ENCODE data around the gene BRD2.

Gene BRD2

DNA sequence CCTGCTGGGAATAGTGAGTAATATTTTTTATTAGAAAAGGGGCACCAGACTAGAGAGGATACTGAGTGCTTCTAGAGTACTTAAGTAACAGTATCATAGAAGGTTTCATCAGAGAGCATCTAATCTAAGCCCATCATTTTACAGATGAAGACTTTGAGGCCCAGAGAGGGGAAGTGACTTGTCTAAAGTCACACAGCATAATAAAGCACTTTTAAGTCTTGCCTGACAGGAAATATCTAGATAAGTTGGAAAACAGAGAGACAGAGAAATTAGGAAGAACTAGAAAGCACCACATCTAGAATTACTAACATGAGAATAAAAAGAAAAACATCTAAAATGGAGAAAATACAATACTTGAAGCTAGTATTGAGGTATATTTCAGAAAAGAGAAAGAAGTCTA is 21.5 kb upstream of the BRD2 start:
- Histone ChIP-seq H3K27ac (ENCODE audit: low read length) (no peak overlapping the region), H3K4me1 (ENCODE audit: low read length) (peaks cover 24% of the 10 kb centered on the region), H3K9me3 (replicated peaks; ENCODE audit: insufficient read depth, low read length) (no peaks in the 10 kb centered on the region), H3K79me2 (ENCODE audit: low read length) (no peaks in the 10 kb centered on the region), H3K27me3 (replicated peaks; ENCODE audit: insufficient read depth, low read length) (0 out of 2 replicates have a peak, but pooled peaks cover 2% of the 10 kb centered on the region), H3K4me2 (ENCODE audit: low read depth, low read length) (no peak overlapping the region), H3F3A (ENCODE audit: insufficient read depth, low read length) (peaks cover 20% of the 10 kb centered on the region), H2AFZ (ENCODE audit: low read length) (no peak overlapping the region), H3K36me3 (replicated peaks; ENCODE audit: insufficient read depth, low read length) (no peaks in the 10 kb centered on the region), H4K20me1 (ENCODE audit: insufficient read depth, low read length) (no peaks in the 10 kb centered on the region), H3K9me2 (replicated peaks; ENCODE audit: insufficient read depth, low read length) (no peaks in the 10 kb centered on the region), H3K9ac (ENCODE audit: low read length) (no peak overlapping the region), H3K4me3 (ENCODE audit: low read length) (no peak overlapping the region)
- TF ChIP-seq EZH2 (optimal IDR thresholded peaks at IDR 0.05; ENCODE audit: low read depth, low read length) (no peak), EZH2phosphoT487 (IDR thresholded peaks at IDR 0.05; ENCODE audit: low read length) (no peak)
- TF ChIP-seq, protein P1, sequence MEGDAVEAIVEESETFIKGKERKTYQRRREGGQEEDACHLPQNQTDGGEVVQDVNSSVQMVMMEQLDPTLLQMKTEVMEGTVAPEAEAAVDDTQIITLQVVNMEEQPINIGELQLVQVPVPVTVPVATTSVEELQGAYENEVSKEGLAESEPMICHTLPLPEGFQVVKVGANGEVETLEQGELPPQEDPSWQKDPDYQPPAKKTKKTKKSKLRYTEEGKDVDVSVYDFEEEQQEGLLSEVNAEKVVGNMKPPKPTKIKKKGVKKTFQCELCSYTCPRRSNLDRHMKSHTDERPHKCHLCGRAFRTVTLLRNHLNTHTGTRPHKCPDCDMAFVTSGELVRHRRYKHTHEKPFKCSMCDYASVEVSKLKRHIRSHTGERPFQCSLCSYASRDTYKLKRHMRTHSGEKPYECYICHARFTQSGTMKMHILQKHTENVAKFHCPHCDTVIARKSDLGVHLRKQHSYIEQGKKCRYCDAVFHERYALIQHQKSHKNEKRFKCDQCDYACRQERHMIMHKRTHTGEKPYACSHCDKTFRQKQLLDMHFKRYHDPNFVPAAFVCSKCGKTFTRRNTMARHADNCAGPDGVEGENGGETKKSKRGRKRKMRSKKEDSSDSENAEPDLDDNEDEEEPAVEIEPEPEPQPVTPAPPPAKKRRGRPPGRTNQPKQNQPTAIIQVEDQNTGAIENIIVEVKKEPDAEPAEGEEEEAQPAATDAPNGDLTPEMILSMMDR (IDR thresholded peaks at IDR 0.05; ENCODE audit: low read length), result no peak
- no peak for DNase-seq

DNA sequence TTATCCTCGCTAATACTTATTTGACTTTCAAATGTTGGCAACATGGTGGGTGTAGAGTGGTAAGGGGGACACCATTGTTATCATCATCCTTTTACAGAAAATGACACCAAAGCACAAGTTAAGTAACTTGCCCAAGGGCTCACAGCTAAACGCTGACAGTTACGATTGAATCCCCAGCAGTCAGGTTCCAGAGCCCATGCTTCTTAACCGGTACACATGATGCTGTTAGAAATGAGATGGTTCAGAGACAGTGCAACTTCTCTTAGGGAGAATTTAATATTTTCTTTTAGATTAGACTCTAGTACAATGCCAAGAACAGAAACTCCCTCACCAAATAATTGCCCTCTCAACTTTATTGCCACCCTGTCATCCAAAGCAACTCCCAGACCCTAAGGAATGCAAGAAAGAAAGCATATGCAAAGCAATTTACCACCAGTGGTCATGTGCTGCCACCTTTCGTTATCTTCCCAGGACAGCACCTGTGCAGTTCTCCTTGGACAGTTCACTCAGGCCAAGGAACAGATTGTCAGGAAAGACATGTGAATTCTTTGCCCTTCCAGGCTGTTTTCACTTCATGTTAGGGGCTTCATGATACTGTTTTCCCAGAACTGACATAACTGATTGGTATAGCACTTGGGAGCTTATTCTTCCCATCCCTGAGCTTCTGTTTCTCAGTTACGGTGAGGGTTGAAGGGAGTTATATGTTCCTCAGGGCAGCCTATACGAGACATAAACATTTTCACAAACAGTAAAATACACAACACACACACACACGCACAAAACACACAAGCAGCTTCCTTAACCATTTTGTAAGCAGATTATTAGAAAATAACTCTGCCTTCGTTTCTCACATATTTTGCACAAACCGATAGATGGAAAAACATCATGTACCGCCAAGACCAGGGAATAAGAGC is 20.6 kb upstream of the BRD2 start:
- DNase-seq, result peak; percentile 35
- Histone ChIP-seq H4K20me1 (ENCODE audit: insufficient read depth, low read length) (no peaks in the 10 kb centered on the region), H3F3A (ENCODE audit: insufficient read depth, low read length) (peaks cover 20% of the 10 kb centered on the region), H3K9ac (ENCODE audit: low read length) (no peak overlapping the region), H2AFZ (ENCODE audit: low read length) (no peak overlapping the region), H3K79me2 (ENCODE audit: low read length) (no peaks in the 10 kb centered on the region; the same call in 1 of the 2 replicates), H3K36me3 (replicated peaks; ENCODE audit: insufficient read depth, low read length) (no peaks in the 10 kb centered on the region), H3K4me3 (ENCODE audit: low read length) (no peak overlapping the region), H3K27me3 (replicated peaks; ENCODE audit: insufficient read depth, low read length) (0 out of 2 replicates have a peak, but pooled peaks cover 2% of the 10 kb centered on the region), H3K4me1 (ENCODE audit: low read length) (peaks cover 32% of the 10 kb centered on the region), H3K4me2 (ENCODE audit: low read depth, low read length) (no peak overlapping the region), H3K9me3 (replicated peaks; ENCODE audit: insufficient read depth, low read length) (no peaks in the 10 kb centered on the region), H3K27ac (ENCODE audit: low read length) (no peak overlapping the region), H3K9me2 (replicated peaks; ENCODE audit: insufficient read depth, low read length) (no peaks in the 10 kb centered on the region)
- TF ChIP-seq EZH2 (optimal IDR thresholded peaks at IDR 0.05; ENCODE audit: low read depth, low read length), result no peak
- TF ChIP-seq, protein P1 (IDR thresholded peaks at IDR 0.05; ENCODE audit: low read length), result peak; percentile 85
- TF ChIP-seq EZH2phosphoT487 (IDR thresholded peaks at IDR 0.05; ENCODE audit: low read length), result no peak

DNA sequence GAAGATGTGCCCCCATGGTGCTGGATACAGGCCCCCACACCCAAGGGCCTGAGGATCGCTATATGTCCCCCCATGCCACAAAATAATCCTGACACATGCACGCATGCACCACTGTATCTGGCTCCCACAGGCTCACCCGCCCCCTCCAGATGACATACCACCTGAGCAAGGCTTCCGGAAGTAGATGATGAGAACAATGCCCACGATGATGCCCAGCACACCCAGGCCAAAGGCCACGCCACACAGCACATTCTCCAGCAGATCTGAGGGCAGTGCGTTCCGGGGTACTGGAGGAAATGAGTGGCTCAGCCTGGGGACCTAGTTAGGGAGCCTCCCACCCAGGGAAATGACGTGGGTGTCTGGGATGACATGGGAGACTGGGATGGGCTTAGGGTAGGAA is 19.3 kb upstream of the BRD2 start:
- H3K4me3 ChIP-seq (ENCODE audit: low read length), result no peak overlapping the region
- no peak overlapping the region for H3K4me2 ChIP-seq (ENCODE audit: low read depth, low read length)
- H2AFZ ChIP-seq (ENCODE audit: low read length), result no peak overlapping the region
- H3K9ac ChIP-seq (ENCODE audit: low read length), result no peak overlapping the region
- H3K36me3 ChIP-seq (replicated peaks; ENCODE audit: insufficient read depth, low read length), result no peaks in the 10 kb centered on the region
- peaks cover 13% of the 10 kb centered on the region for H3F3A ChIP-seq (ENCODE audit: insufficient read depth, low read length)
- H3K9me3 ChIP-seq (replicated peaks; ENCODE audit: insufficient read depth, low read length), result no peaks in the 10 kb centered on the region
- peaks cover 32% of the 10 kb centered on the region for H3K4me1 ChIP-seq (ENCODE audit: low read length)
- H3K27ac ChIP-seq (ENCODE audit: low read length), result no peak overlapping the region
- H3K9me2 ChIP-seq (replicated peaks; ENCODE audit: insufficient read depth, low read length), result no peaks in the 10 kb centered on the region
- H3K79me2 ChIP-seq (ENCODE audit: low read length), result no peaks in the 10 kb centered on the region; the same call in 1 of the 2 replicates
- H3K27me3 ChIP-seq (replicated peaks; ENCODE audit: insufficient read depth, low read length), result no peaks in the 10 kb centered on the region
- no peak for DNase-seq
- no peak for TF ChIP-seq EZH2 (optimal IDR thresholded peaks at IDR 0.05; ENCODE audit: low read depth, low read length)
- TF ChIP-seq, protein P1 (IDR thresholded peaks at IDR 0.05; ENCODE audit: low read length), result no peak
- no peak for TF ChIP-seq EZH2phosphoT487 (IDR thresholded peaks at IDR 0.05; ENCODE audit: low read length)
- H4K20me1 ChIP-seq (ENCODE audit: insufficient read depth, low read length), result no peaks in the 10 kb centered on the region
